ENCODE results near the gene HUNK.

- TF ChIP-seq EP300 (IDR thresholded peaks at IDR 0.05; ENCODE audit: borderline replicate concordance): no peak
- TF ChIP-seq EGR1 (IDR thresholded peaks at IDR 0.05): no peak
- TF ChIP-seq REST (IDR thresholded peaks at IDR 0.05; ENCODE audit: low read depth): no peak
- TF ChIP-seq NFIC (IDR thresholded peaks at IDR 0.05): no peak
- TF ChIP-seq CREB1 (IDR thresholded peaks at IDR 0.05; ENCODE audit: low read depth): no peak
- no peak for TF ChIP-seq TCF12 (IDR thresholded peaks at IDR 0.05; ENCODE audit: low read depth)
Observed at GRCh38 chr21:31967334-31967733, 94.5 kb downstream of the HUNK start.
